ENCODE results near the gene CLDN24. TPM values are rescaled to one million over a fixed set of nuclear protein-coding genes. Genes with fewer than 3 reads are reported as not detected.

The CLDN24 gene
- total RNA-seq, 1 experiment from 2014 or later = not detected

- DNase-seq (ENCODE audit: low spot score) = no peak
- Mint-ChIP-seq H3K27me3 (ENCODE audit: low read depth) (no peaks in the 10 kb centered on the region; the same call in 1 of the 2 replicates), H3K4me1 (peaks cover 8% of the 10 kb centered on the region), H3K36me3 (no peaks in the 10 kb centered on the region), H3K9me3 (no peaks in the 10 kb centered on the region), H3K4me3 (no peak overlapping the region), H3K27ac (no peak overlapping the region)
- ChIA-PET CTCF (no interaction called here), POLR2A (no interaction called here)
- no peak for TF ChIP-seq GRHL2 (CRISPR knock-in tag; IDR thresholded peaks at IDR 0.05; ENCODE audit: insufficient replicate concordance, severe bottlenecking)
- TF ChIP-seq ERG (CRISPR knock-in tag; IDR thresholded peaks at IDR 0.05) = no peak
- TF ChIP-seq ZSCAN18 (CRISPR knock-in tag; IDR thresholded peaks at IDR 0.05) = no peak
- no peak for TF ChIP-seq HMGXB4 (CRISPR knock-in tag; IDR thresholded peaks at IDR 0.05)
- TF ChIP-seq ATF6 (CRISPR knock-in tag; IDR thresholded peaks at IDR 0.05) = no peak
- no peak for TF ChIP-seq ELF4 (CRISPR knock-in tag; IDR thresholded peaks at IDR 0.05; ENCODE audit: low read depth)
- no peak for TF ChIP-seq JAZF1 (CRISPR knock-in tag; IDR thresholded peaks at IDR 0.05)
- no peak for TF ChIP-seq MYBL2 (CRISPR knock-in tag; IDR thresholded peaks at IDR 0.05)
- TF ChIP-seq, protein P1, sequence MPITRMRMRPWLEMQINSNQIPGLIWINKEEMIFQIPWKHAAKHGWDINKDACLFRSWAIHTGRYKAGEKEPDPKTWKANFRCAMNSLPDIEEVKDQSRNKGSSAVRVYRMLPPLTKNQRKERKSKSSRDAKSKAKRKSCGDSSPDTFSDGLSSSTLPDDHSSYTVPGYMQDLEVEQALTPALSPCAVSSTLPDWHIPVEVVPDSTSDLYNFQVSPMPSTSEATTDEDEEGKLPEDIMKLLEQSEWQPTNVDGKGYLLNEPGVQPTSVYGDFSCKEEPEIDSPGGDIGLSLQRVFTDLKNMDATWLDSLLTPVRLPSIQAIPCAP (CRISPR knock-in tag; IDR thresholded peaks at IDR 0.05) = no peak
- TF ChIP-seq, protein P2, sequence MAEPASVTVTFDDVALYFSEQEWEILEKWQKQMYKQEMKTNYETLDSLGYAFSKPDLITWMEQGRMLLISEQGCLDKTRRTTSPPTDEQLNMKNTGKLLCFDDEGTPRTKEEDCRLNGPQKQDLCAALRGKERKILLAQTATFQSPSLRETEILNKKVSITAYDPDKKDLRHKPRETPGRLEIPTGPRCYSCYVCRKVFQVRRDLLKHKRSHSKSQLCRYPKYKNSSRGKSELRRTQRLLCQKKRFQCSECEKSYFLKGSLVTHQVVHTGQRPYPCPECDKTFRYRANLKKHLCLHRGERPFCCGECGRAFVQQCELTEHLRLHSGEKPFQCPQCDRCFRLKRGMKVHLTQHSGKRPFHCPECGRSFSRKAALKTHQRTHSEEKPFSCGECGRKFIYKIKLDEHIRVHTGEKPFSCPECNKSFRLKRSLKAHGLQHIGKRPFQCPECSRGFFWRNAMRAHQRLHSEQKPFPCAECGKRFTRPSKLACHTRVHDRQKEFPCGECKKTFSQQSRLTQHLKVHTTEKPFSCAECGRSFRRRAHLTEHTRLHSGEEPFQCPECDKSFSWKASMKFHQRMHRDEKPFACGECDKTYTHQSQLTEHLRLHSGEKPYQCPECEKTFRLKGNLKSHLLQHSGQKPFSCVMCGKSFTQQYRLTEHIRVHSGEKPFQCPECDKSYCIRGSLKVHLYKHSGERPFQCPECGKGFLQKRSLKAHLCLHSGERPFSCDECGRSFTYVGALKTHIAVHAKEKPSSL (CRISPR knock-in tag; conservative IDR thresholded peaks at IDR 0.05) = no peak
- no peak for TF ChIP-seq ZNF671 (CRISPR knock-in tag; IDR thresholded peaks at IDR 0.05)
- no peak for ATAC-seq
Observed at GRCh38 chr4:183354219-183354618, 32.0 kb upstream of the CLDN24 start.

- no peak for DNase-seq (ENCODE audit: low spot score)
- no peaks in the 10 kb centered on the region; the same call in 1 of the 2 replicates for H3K27me3 Mint-ChIP-seq (ENCODE audit: low read depth)
- no peak overlapping the region for H3K27ac Mint-ChIP-seq
- CTCF ChIA-PET = no interaction called here
- H3K9me3 Mint-ChIP-seq = no peaks in the 10 kb centered on the region
- no peak overlapping the region for H3K4me3 Mint-ChIP-seq
- peak; percentile 39 for ATAC-seq
- H3K36me3 Mint-ChIP-seq = no peaks in the 10 kb centered on the region
- peaks cover 7% of the 10 kb centered on the region for H3K4me1 Mint-ChIP-seq
- TF ChIP-seq ZNF317 (CRISPR knock-in tag; IDR thresholded peaks at IDR 0.05; ENCODE audit: borderline replicate concordance, low read depth) (no peak), MXD4 (CRISPR knock-in tag; IDR thresholded peaks at IDR 0.05; ENCODE audit: borderline replicate concordance) (no peak), ETV6 (CRISPR knock-in tag; IDR thresholded peaks at IDR 0.05) (no peak), CBFB (CRISPR knock-in tag; IDR thresholded peaks at IDR 0.05; ENCODE audit: low read depth) (no peak), ATF3 (CRISPR knock-in tag; conservative IDR thresholded peaks at IDR 0.05) (no peak)
- TF ChIP-seq, protein P3, sequence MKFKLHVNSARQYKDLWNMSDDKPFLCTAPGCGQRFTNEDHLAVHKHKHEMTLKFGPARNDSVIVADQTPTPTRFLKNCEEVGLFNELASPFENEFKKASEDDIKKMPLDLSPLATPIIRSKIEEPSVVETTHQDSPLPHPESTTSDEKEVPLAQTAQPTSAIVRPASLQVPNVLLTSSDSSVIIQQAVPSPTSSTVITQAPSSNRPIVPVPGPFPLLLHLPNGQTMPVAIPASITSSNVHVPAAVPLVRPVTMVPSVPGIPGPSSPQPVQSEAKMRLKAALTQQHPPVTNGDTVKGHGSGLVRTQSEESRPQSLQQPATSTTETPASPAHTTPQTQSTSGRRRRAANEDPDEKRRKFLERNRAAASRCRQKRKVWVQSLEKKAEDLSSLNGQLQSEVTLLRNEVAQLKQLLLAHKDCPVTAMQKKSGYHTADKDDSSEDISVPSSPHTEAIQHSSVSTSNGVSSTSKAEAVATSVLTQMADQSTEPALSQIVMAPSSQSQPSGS (CRISPR knock-in tag; IDR thresholded peaks at IDR 0.05; ENCODE audit: borderline replicate concordance, low read depth) = no peak
- TF ChIP-seq, protein P4, sequence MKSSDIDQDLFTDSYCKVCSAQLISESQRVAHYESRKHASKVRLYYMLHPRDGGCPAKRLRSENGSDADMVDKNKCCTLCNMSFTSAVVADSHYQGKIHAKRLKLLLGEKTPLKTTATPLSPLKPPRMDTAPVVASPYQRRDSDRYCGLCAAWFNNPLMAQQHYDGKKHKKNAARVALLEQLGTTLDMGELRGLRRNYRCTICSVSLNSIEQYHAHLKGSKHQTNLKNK (CRISPR knock-in tag; IDR thresholded peaks at IDR 0.05) = no peak
- TF ChIP-seq, protein P1 (CRISPR knock-in tag; IDR thresholded peaks at IDR 0.05) = no peak
- POLR2A ChIA-PET = no interaction called here
Observed at GRCh38 chr4:183353557-183353956, 31.3 kb upstream of the CLDN24 start.
